Measurements from ENCODE around the gene CMC2.

CMC2 gene

GRCh38 chr16:81003064-81003463 lies 3.6 kb downstream of the CMC2 start:
- DNase-seq (ENCODE audit: low read depth, low spot score) = no peak

DNA sequence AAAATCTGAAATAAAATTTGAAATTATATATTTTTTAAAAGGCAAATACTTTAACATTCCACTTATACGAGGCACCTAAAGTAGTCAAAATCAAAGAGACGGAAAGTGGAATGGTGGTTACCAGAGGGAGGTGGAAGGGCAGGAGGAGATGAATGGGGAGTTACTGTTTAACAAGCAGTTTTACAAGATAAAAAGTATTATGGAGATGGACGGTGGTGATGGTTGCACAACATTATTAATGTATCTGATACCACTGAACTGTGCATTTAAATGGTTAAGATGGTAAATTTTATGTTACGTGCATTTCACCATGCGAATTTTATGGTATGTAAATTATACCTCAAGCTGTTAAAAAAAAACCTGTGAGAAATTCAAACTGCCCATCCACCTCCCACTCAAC lies 5.4 kb downstream of the CMC2 start:
- DNase-seq (ENCODE audit: low read depth, low spot score) = no peak

DNA sequence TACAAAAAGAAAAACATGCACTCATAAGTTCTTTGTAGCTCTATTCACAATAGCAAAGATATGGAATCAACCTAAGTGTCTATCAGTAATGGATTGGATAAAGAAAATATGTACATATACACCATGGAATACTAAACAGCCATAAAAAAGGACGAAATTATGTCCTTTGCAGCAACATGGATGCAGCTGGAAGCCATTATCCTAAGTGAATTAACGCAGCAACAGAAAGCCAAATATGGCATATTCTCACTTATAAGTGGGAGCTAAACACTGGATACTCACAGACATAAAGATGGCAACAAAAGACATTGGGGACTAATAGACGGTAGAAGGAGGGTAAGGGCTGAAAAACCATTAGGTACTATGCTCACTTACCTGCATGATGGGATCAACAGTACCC lies 5.8 kb downstream of the CMC2 start:
- DNase-seq (ENCODE audit: low read depth, low spot score) = no peak

GRCh38 chr16:80997964-80998620 lies 8.6 kb downstream of the CMC2 start:
- DNase-seq (ENCODE audit: low read depth, low spot score) = no peak

DNA sequence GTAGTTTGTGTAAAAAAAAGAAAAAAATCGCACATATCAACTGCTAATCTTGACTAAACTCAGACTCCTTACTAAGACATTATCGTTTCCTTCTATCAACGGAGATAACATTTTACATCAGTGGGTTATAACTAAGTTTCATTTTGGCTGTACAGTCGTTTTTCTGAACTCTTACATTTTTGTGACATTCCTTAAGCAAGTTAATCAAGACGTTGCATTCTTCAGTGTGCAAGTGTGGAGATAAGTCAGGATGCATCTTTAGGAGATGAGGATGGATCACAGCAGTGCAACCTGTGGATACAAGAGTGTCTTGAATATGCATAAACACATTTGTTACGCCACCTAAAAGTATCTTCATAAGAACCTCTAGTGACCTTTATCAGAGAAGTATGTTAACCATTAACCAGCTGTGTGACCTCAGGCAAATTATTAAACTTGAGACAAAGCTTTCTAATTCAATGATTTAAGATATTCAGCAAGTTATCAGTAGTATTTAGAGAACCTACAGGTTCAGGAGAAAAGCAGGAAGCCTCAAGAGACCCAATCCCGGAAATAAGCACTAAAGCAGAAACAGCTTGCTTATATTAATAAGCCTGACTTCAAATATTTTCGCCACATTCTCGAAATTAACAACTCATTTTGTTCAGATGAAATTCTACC lies 9.4 kb downstream of the CMC2 start:
- DNase-seq (ENCODE audit: low read depth, low spot score) = no peak

DNA sequence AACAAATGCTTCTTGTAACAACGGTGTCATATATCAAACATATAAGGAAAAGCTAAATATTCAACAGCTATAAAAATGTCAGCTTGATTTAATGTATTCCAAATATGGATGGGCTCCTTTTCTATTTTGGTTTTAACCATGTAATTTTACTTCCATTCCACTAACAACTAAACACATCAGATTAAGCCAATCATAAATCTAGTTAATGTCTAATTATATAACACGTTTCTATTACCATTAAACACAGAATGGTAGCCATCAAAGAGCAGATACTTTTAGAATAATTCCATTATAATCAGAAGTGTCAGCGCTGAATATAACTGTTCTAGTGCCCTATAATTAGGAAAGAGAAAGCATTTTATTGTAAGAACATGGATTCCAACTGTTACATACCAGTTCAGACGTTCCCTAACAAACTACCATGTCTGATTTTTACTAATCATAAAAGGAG lies 10.0 kb downstream of the CMC2 start:
- no peak for DNase-seq (ENCODE audit: low read depth, low spot score)

DNA sequence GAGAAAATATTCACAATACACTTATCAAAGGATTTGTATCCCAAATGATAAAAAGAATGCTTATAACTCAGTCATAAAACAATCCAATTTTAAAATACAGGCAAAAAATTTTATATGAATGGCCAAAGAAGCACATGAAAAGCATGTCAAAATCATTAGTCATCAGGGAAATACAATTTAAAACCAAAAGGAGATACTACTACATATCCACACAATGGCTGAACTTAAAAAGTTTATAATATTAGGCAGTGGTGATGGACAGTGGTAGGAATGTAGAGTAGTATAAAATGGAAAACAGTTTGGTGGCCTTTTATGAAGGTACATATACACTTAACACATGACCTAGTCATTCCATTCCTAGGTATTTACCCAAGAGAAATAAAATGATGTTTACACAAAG lies 12.2 kb downstream of the CMC2 start:
- no peak for DNase-seq (ENCODE audit: low read depth, low spot score)

DNA sequence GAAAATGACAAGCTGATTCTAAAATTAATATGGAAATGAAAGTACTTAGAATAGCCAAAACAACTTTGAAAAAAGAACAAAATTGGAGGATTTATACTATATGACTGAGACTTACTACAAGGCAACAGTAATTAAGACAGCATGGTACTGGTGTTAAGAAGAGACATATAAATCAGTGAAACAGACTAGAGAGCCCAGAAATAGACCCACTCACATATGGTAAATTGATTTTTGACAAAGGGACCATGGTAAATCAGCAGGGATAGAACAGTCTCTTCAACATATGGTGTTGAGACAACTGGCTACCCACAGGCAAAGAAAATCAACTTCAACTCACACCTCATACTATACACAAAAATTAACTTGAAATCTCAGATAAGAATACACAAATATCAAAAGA lies 12.9 kb downstream of the CMC2 start:
- no peak for DNase-seq (ENCODE audit: low read depth, low spot score)

GRCh38 chr16:80993307-80993706 lies 13.4 kb downstream of the CMC2 start:
- no peak for DNase-seq (ENCODE audit: low read depth, low spot score)

GRCh38 chr16:80992676-80993293 lies 13.9 kb downstream of the CMC2 start:
- DNase-seq (ENCODE audit: low read depth, low spot score) = no peak

DNA sequence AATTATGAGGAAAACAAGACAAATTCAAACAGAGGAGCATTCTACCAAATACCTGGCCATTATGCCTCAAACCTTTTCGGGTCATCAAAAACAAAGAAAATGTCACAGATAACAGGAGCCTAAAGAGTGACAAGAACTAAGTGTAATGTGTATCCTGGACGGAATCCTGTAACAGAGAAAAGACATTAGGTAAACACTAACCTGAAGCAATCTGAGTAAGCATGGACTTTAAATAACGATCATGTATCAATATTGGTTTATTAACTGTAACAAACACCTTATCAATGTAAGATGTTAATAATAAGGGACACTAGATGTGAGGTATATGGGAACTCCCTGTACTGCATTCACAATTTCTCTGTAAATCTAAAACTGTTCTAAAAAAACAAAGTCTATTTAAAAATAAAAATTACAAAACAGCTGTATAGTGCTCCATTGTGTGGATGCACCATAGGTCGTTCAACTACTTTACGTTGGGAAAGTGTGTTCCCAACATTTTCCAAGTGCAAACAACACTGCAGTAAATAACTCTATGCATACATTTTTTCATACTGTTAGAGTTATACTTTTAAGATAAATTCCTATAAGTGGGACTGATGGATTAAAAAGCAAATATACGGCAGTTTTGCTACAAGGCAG lies 14.8 kb downstream of the CMC2 start:
- no peak for DNase-seq (ENCODE audit: low read depth, low spot score)

DNA sequence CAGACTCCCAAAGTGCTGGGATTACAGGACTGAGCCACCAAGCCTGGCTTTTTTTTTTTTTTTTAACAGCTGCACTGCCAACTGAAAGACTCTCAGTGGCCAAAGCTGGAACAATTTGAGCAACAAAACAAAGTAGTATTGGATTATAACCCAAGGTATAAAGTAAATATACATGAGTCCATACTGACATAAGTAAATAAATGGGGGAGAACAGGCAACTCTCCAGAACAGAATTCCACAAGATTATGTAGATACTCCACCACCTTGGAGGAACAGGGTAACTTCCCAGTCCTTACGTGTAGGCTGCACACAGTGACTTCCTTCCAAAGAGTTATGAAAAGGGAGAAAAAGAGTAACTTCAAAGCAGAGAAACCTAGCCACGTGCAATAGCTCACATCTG lies 15.7 kb downstream of the CMC2 start:
- no peak for DNase-seq (ENCODE audit: low read depth, low spot score)

DNA sequence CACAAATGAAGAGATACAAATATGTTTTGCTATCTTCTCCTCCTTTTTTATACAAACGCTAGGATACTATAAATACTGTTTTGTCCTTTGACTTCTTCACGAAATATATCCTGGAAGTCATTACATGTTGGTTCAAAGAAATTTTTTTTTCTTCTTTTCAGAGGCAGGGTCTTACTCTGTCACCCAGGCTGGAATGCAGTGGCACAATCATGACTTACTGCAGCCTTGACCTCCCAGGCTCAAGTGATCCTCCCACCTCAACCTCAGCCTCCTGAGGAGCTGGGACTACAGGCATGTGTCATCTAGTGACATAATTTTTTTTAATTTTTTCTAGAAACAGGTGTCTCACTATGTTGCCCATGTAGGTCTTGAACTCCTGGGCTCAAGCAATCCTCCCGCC lies 16.1 kb downstream of the CMC2 start:
- no peak for DNase-seq (ENCODE audit: low read depth, low spot score)

- DNase-seq (ENCODE audit: low read depth, low spot score) = no peak
Observed at GRCh38 chr16:80989801-80990200, 16.9 kb downstream of the CMC2 start.

- DNase-seq (ENCODE audit: low read depth, low spot score) = no peak
Observed at GRCh38 chr16:80988756-80989155, 17.9 kb downstream of the CMC2 start.

DNA sequence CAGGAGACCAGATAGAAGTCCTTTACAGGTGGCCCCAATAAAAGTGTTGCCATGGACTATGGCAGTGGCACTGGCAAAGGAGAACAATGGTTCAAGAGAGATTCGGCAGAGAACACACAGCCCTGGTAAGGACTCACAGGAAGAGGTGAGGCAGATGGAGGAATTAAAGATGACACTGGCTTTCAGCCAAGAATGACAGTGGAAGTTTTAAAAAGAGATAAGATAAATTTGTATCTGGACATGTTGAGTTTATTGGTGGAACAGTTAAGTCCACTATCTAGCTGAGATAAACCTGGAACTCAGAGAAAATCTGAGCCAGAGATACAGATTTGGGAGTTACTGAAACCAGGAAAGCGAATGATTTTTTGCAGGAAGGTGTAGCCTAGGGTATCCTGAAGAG lies 20.1 kb downstream of the CMC2 start:
- DNase-seq (ENCODE audit: low read depth, low spot score) = no peak

DNA sequence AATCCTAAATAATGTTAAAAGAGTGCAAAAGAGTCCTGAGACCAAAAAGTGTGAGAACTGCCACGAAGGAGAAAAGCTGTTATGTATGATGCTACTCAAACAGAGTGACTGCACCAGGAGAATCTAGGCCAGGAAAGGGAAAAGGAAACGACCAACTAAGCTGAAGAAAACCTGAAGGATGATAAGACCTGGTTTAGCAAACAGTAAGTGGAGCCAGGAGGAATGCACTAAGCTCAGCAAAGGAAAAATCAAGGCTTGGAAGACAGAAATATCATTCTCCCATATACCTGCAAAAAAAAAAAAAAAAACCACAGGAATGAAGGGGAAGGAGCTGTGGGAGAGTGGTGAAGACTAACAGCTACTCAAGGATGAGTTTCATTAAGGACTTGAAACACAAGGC lies 21.1 kb downstream of the CMC2 start:
- no peak for DNase-seq (ENCODE audit: low read depth, low spot score)

- DNase-seq (ENCODE audit: low read depth, low spot score) = no peak
Observed at GRCh38 chr16:80984124-80984892, 22.4 kb downstream of the CMC2 start.

DNA sequence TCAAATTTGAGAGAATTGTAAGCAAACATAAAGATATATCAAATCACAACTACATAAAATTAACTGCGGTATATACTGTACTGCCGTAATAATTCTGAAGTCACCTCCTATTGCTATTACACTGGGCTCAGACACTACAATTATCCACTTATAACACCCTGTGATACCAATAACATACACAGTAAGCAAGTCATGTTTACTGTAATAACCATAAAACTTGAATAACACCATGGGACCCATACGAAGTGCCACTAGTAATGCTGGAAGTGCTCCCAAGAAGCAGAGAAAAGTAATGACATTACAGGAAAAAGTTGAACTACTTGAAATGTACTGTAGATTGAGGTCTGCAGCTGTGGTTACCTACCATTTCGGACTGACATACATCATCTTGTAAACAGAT lies 24.0 kb downstream of the CMC2 start:
- DNase-seq (ENCODE audit: low read depth, low spot score) = no peak

DNA sequence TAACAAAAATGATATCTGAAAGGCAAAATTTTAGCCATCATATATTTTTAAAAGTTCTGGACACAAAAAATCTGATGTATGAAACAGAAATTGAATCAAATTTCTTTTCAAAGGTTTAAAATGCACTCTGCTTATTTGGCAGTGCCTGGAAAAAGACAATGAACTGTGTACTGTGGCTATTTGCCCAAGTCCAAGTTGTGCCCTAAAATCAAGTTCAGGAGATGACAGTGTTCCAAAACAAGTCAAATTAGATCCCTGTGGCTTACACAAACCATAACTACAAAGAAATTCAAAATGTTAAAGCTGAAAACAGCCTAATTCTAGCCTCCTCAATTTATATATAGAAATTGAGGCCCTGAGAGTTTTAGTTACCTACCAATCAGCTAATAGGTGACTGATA lies 25.6 kb downstream of the CMC2 start:
- DNase-seq (ENCODE audit: low read depth, low spot score) = no peak

DNA sequence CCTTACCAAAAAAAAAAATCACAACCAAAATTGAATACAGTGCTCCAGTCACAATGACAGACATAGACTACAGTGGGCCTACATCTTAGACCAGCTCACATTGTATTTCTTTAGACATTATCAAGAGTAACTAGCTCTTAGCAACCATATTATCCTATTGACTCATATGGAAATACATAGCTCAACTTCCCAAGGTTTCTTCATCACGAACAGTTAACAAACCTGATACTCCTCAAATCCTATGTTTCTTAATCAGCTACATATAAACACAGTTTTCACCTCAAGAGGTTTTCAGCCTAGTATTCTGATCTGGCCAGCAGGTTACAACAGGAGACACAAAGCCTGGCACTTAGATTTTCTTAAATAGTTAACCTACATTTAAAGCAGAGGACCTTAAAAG lies 29.7 kb downstream of the CMC2 start:
- DNase-seq (ENCODE audit: low read depth, low spot score) = no peak

Measured in activated CD4-positive, CD25-positive, alpha-beta regulatory T cell treated with anti-CD3 and anti-CD28 coated beads, Interleukin-2, amount 50 U/mL, for 16 hours (primary cell).